CD4-positive, alpha-beta T cell treated with Interferon alpha-2 for 1 hour (primary cell): ENCODE data around the gene KRTAP27-1.
A peak's percentile ranks its signal among the peaks of the same experiment; 100 is the strongest.

ENCODE experiments used
- DNase-seq, 2 donors: peaks; one replicate each; pipeline ENCODE4 v3.0.0-alpha.2; 2020 to 2022

Gene KRTAP27-1, protein sequence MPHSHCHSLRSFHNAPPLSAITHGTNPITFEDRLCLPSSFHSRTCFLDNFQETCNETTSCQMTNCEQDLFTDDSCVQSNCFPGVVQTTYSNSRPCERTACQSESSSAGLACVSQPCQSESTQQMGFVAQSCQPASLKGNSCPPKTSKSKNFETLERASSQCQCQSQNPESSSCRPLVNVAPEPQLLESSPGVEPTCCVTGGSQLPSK

DNA sequence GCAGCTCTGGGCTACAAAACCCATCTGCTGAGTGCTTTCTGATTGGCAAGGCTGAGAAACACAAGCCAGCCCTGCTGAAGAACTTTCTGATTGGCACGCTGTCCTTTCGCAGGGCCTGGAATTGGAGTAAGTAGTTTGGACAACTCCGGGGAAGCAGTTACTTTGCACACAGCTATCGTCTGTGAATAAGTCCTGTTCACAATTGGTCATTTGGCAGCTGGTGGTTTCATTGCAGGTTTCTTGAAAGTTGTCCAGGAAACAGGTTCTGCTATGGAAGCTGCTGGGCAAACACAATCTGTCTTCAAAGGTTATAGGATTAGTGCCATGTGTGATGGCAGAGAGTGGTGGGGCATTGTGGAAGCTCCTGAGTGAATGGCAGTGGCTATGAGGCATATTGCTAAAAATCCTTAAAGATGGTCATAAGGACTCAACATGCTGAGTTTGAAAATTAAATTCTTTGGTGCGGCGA is at the start of gene KRTAP27-1:
TSS of gene KRTAP27-1 (minus strand) at position 419 of the 469 bp plus-strand sequence. CDS start at position 393, 26 bp downstream.
- DNase-seq = no peak

- no peak for DNase-seq
These were observed 44.7 kb upstream of the KRTAP27-1 start for GRCh38 chr21:30382201-30382600.

- DNase-seq = no peak
These were observed 34.8 kb upstream of the KRTAP27-1 start, which contains the start of gene KRTAP13-2 for GRCh38 chr21:30372139-30372770. TSS of gene KRTAP13-2 (minus strand) at chr21:30372271. CDS start at chr21:30372213, 58 bp downstream.

DNA sequence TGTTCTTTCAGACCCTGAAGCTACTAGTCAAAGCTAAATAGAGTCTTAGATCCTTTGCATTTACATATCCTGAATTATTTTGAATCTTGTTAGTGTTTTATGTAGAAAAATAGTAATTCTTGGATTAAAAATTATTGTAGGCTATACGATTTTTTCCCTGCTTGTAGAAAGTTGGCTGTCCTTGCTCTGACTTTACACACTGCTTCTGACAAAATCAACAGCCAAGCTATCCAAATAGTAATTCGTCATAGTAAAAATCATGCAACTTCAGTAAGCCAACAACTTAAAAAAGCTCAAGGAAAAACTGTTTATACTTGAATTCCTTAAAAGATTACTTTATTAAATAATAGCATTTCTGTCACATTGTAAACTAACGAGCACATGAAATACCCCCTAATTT is 18.4 kb upstream of the KRTAP27-1 start:
- no peak for DNase-seq

DNA sequence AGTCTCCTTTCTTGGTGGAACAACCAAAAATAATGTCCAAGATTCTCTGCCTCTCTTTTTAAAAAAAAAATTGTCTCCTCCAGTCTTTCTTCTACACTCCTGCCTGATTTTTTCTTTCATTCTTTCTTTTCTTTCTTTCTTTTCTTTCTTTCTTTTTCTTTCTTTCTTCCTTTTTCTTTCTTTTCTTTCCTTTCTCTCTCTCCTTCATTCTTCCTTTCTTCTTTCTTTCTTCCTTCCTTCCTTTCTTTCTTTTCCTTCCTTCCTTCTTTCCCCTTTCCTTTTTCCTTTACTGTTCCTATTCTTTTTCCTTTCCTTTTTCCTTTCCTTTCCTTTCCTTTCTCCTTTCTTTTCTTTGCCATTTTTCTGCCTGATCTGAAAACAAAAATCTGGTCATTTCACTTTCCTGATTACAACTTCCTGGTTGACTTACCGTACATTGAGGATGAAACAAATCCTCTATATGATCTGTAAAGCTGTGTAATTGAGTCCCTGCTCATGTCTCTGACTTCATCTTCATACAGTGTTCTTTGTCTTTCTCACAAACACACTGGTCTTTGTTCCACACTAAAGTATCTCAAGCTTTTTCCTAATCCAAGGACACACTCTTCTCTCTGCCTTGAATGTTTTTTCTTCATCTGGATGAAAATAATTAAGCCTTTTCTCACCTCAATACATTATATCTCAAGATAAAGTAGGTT is 17.0 kb upstream of the KRTAP27-1 start:
- DNase-seq = no peak

- no peak for DNase-seq
These were observed 14.0 kb upstream of the KRTAP27-1 start for GRCh38 chr21:30351534-30351933.

DNA sequence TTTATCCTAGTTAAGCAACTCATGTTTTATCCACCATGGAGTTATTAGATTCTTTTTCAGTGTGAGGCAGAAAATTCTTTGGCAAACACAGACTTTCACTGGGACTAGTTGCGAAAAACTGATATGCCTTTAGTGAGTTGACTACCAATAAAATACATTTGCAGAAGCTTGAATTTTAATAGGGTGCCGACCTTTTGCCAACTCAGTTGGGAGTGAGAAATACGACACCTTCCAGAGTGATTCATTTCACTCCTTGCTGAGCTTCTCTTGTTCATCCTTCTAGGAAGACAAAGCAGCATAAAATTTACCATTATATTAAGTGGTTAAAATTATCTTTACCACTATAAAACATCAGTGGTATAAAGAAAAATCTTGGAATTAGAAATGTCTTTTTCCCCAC is 12.1 kb upstream of the KRTAP27-1 start:
- DNase-seq = no peak

DNA sequence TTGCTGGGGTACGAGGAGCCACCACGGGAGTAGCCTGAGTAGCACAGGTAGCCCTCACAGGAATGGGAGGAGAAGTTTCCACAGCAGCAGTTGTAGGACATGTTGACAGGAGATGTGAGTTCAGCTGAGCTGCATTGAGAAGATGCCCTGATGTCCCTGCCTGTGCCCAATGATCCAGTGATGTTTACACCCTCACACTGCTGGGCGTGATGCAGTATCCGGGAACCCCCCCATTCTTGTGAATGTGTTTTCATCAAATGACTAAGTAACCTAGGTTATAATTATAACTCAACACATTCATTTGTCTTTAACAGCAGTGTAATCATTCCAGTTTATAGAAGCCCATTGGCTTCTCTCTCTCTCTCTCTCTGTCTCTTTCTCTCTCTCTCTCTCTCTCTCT is 11.0 kb upstream of the KRTAP27-1 start, which contains the start of gene KRTAP23-1:
TSS of gene KRTAP23-1 (minus strand) at position 101 of the 400 bp plus-strand sequence. CDS start at position 101, 0 bp downstream.
- DNase-seq = no peak

- no peak for DNase-seq
These were observed 7.5 kb upstream of the KRTAP27-1 start for GRCh38 chr21:30345014-30345413.

DNA sequence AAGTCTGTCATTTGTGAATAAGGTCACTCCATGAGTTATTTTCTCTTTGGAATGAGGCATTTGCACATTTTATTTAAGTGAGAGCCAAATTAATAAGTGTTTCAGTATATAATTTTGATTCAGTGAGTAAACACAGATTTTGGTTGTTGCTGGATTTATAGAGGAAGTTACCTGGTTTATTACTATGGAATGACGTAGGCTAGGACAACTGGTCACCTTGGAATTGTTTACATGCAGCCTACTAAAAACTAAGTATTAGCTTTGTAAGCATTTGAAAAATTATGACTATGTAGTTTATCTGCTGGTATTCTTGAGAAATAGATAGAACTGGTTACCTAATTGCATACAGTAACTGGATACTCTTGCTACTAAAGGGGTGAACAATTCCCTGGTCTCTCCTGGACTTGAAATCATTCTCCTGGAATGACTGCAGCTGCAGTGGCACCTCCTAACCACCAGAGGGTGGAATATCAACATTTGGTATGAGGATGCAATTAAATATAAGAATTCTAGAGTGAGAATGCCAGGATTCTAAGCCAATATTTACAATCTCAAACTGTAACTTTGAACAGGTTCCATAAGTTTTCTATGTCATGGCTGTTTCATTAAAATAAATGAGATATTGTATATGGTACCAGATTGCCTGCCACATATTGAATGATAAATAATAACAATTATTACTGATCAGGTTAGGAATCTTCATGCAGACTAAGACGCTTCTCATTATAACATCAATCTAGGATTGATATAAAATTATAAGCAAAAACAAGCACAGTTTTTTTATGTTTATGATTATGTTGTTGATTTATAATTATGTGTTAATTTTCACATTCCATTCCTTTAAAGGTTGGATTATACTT is 3.5 kb upstream of the KRTAP27-1 start:
- DNase-seq = peak in 1 of 2 donors; percentile 23

DNA sequence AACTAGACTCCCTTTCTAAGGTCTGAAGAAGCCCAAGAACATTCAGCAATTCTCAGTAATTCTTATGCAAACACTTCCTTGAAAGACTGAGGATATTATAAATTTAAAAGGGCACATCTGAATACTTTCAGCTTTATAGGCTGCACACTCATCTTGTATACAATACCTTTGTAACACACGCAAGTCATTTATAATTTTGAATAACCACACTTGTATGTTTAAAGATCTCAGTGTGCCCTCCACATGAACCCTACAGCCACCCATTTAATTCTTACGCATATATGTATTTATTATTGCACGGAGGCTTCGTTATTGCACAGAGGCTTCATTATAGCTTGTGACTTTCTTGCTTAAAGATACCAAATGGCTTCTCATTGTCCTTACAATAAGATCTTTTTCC is 1.2 kb upstream of the KRTAP27-1 start:
- no peak for DNase-seq

- DNase-seq = no peak
These were observed 278 bp upstream of the KRTAP27-1 start for GRCh38 chr21:30337772-30338171.

GRCh38 chr21:30336596-30336995 is 898 bp downstream of the KRTAP27-1 start:
- DNase-seq = no peak

DNA sequence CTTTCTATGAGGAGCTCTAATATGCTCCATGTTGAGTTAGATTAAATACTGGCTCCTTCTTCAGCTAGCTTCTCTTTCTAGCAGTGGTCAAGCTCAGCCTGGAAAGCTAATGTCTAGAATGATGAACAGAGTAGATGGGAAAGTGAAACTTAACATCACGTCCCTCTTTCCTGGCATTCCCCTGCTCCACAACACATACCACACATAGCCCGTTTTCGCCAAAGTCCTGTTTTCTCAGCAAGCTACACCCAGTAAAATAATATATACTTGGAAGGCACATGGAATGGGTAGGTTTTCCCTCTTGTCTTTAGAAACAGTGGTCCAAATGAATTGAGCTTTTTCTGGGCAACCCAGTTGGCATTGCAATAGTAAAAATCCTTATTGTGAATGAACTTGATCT is 3.8 kb downstream of the KRTAP27-1 start:
- no peak for DNase-seq

- DNase-seq = no peak
These were observed 4.8 kb downstream of the KRTAP27-1 start for GRCh38 chr21:30332681-30333080.

DNA sequence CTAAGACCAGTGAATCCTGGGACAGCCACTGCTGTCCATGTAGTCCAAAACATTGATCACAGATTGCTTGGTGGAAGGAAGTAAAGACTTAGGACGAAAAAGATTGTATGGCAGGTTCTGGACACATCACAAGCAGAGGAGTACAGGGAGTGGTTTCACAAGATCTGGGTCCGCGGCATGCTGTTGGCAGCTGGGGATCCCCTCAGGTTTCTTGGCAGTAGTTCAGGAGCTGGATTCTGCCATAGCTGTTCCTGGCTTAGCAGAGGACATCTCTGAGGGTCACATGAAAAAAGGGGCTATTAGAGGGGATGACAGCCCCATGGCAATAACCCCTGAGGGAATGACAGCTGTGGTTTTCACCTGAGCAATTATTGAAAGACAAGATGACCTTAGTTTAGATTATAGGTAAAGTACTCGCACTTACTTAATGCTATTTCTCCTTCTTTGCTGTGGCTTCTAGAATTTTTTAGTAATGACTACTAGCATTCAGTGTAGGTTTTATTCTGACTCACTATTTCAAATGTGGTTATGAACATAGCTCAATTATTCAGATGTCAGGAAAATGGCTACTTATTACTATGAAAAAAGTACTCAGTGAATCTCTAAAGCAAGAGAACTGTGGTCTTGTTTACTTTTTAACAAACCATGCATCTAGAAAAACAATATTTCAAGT is 8.2 kb downstream of the KRTAP27-1 start:
- no peak for DNase-seq

- no peak for DNase-seq
These were observed 11.1 kb downstream of the KRTAP27-1 start for GRCh38 chr21:30326390-30326789.

- DNase-seq = no peak
These were observed 17.3 kb downstream of the KRTAP27-1 start, which contains the start of gene KRTAP26-1 for GRCh38 chr21:30320215-30320614. TSS of gene KRTAP26-1 (minus strand) at chr21:30320315. CDS start at chr21:30320035, 280 bp downstream.

DNA sequence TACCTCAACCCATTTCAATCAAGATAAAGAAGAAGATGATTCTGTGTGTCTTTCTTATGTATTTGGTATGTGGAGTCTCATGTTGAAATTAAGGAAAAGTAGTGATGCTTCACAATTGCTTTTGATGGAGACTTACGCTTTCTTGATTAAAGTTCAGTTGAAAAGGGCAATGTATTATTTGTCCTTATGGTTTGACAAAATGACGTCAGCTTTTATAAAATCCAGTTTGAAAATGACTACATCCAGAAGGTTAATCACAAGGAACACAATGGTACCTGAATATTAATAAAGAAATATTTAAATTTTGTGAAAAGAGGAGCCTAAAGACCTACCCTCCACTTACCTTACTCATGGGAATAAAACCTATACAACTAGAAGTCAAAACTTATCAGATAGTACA is 21.8 kb downstream of the KRTAP27-1 start:
- no peak for DNase-seq

GRCh38 chr21:30306884-30307283 is 30.6 kb downstream of the KRTAP27-1 start:
- DNase-seq = no peak

GRCh38 chr21:30305136-30305535 is 32.4 kb downstream of the KRTAP27-1 start:
- no peak for DNase-seq

GRCh38 chr21:30289215-30289614 is 48.3 kb downstream of the KRTAP27-1 start, which contains the start of gene KRTAP25-1:
TSS of gene KRTAP25-1 (minus strand) at chr21:30289514. CDS start at chr21:30289490, 24 bp downstream.
- DNase-seq = no peak
